Suprapubic skin (tissue), 4 donors: ENCODE results near the gene CETN1.

Experiments used
- POLR2A ChIP-seq, 2 donors: fragments of 450-650 bp; IDR thresholded peaks; one replicate each; pipeline ENCODE4 v1.6.1; 2017; ENCODE audit warnings: antibody characterized with exemption in 2 of 2, mild to moderate bottlenecking in 2 of 2, moderate library complexity in 2 of 2
- POLR2AphosphoS5 ChIP-seq, 3 donors: sonication (generic); formaldehyde crosslinking; IDR thresholded peaks; one replicate each; pipeline ENCODE4 v1.6.1; 2017; ENCODE audit warnings: antibody characterized with exemption in 3 of 3
- TF ChIP-seq, protein P1 (sequence below), 2 donors: fragments of 200-600 bp in 1 of 2; fragments of 450-650 bp in 1 of 2; sonication (generic) in 1 of 2; IDR thresholded peaks; one replicate each; pipeline ENCODE4 v1.5.1; 2016 to 2019; ENCODE audit warnings: antibody characterized with exemption in 2 of 2, mild to moderate bottlenecking in 1 of 2, moderate library complexity in 1 of 2

DNA sequence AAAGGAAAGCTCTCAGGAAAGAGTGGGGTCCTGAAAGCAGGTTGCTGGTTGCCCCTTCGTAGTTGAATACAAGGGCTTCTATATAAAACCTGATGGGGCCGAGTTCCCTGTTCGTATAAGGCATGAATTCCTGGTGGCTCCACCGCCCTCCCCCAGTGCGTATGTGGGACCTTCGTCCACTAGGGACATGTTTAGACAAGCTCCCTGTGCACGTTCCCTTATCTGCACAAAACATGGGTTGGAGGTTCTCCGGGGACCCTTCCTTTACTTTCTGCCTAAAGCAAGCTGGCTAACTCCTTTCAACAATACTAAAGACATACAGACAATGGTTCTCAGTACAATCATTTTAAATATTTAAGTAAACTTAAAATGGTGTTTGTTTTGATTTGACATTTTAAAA is 24.6 kb downstream of the CETN1 start:
- TF ChIP-seq POLR2A (IDR thresholded peaks at IDR 0.05) (no peak), POLR2AphosphoS5 (IDR thresholded peaks at IDR 0.05) (no peak)
- TF ChIP-seq, protein P1, sequence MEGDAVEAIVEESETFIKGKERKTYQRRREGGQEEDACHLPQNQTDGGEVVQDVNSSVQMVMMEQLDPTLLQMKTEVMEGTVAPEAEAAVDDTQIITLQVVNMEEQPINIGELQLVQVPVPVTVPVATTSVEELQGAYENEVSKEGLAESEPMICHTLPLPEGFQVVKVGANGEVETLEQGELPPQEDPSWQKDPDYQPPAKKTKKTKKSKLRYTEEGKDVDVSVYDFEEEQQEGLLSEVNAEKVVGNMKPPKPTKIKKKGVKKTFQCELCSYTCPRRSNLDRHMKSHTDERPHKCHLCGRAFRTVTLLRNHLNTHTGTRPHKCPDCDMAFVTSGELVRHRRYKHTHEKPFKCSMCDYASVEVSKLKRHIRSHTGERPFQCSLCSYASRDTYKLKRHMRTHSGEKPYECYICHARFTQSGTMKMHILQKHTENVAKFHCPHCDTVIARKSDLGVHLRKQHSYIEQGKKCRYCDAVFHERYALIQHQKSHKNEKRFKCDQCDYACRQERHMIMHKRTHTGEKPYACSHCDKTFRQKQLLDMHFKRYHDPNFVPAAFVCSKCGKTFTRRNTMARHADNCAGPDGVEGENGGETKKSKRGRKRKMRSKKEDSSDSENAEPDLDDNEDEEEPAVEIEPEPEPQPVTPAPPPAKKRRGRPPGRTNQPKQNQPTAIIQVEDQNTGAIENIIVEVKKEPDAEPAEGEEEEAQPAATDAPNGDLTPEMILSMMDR (IDR thresholded peaks at IDR 0.05): no peak
